Measurements from ENCODE around the gene SLC4A7. TPM values are rescaled to one million over a fixed set of nuclear protein-coding genes. Genes with fewer than 3 reads are reported as not detected.
A peak's percentile ranks its signal among the peaks of the same experiment; 100 is the strongest.
"Not testable (repeated sequence)": the region's sequence is repeated elsewhere in the genome, so short reads cannot be mapped to it uniquely, and the experiment has no call there.

SLC4A7 gene
- total RNA-seq, 1 experiment from 2014 or later: 90.8 TPM

DNA sequence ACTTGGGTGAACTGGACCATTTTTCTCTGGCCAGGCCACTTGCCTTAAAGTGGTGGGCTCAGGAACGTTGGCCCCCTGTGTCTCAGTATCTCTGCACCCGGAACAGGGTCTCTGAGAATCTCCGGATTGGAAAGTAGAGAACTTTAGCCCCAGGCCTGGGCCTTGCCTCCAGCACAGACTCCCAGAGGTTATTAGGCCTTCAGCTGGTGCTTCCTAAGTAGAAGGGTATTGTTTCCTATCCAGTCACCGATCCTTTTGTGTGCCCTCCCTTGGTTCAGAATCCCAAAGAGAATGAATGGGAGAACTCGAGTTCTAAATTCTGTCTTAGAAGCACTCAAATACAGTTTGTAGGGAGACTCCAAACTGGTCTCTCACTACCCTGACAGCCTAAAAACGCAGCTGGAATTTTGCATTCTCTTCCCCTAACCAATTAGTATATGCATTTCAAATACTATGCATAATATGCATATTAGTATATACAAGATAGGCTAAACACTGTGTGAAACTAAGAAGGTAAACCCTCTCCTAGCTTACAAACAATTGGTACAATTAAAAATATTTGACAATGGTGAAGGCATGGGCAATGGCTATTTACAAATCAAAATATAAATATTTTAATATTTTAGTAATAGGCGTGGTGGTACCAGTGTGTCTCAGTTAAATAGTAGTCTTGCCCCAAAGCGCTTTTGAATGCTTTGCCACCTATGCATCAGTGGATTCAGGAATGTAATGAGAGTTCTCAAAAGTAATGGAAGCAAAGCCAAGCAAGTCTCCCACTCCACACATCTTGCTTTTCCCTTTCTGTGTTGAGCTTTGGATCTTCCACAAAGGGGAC is 48.5 kb upstream of the SLC4A7 start (continued):
- TF ChIP-seq STAT6 (CRISPR knock-in tag; conservative IDR thresholded peaks at IDR 0.05; ENCODE audit: low read depth) (no peak), PRRX2 (CRISPR knock-in tag; IDR thresholded peaks at IDR 0.05) (no peak)
- TF ChIP-seq, protein P1, sequence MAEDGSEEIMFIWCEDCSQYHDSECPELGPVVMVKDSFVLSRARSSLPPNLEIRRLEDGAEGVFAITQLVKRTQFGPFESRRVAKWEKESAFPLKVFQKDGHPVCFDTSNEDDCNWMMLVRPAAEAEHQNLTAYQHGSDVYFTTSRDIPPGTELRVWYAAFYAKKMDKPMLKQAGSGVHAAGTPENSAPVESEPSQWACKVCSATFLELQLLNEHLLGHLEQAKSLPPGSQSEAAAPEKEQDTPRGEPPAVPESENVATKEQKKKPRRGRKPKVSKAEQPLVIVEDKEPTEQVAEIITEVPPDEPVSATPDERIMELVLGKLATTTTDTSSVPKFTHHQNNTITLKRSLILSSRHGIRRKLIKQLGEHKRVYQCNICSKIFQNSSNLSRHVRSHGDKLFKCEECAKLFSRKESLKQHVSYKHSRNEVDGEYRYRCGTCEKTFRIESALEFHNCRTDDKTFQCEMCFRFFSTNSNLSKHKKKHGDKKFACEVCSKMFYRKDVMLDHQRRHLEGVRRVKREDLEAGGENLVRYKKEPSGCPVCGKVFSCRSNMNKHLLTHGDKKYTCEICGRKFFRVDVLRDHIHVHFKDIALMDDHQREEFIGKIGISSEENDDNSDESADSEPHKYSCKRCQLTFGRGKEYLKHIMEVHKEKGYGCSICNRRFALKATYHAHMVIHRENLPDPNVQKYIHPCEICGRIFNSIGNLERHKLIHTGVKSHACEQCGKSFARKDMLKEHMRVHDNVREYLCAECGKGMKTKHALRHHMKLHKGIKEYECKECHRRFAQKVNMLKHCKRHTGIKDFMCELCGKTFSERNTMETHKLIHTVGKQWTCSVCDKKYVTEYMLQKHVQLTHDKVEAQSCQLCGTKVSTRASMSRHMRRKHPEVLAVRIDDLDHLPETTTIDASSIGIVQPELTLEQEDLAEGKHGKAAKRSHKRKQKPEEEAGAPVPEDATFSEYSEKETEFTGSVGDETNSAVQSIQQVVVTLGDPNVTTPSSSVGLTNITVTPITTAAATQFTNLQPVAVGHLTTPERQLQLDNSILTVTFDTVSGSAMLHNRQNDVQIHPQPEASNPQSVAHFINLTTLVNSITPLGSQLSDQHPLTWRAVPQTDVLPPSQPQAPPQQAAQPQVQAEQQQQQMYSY (CRISPR knock-in tag; IDR thresholded peaks at IDR 0.05): no peak
- TF ChIP-seq, protein P2, sequence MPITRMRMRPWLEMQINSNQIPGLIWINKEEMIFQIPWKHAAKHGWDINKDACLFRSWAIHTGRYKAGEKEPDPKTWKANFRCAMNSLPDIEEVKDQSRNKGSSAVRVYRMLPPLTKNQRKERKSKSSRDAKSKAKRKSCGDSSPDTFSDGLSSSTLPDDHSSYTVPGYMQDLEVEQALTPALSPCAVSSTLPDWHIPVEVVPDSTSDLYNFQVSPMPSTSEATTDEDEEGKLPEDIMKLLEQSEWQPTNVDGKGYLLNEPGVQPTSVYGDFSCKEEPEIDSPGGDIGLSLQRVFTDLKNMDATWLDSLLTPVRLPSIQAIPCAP (CRISPR knock-in tag; IDR thresholded peaks at IDR 0.05): no peak

DNA sequence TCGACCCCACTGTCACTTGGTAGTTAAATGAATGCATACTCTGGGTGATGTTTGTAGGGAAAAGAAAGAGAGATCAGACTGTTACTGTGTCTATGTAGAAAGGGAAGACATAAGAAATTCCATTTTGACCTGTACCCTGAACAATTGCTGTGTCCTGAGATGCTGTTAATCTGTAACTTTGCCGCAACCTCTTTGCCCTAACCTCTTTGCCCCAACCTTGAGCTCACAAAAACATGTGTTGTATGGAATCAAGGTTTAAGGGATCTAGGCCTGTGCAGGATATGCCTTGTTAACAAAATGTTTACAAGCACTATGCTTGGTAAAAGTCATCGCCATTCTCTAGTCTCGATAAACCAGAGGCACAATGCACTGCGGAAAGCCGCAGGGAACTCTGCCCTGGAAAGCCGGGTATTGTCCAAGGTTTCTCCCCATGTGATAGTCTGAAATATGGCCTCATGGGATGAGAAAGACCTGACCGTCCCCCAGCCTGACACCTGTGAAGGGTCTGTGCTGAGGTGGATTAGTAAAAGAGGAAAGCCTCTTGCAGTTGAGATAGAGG is 47.1 kb upstream of the SLC4A7 start:
- ATAC-seq; CTCF ChIA-PET; H3K4me3 Mint-ChIP-seq; POLR2A ChIA-PET; H3K9me3 Mint-ChIP-seq; DNase-seq (ENCODE audit: low spot score); H3K27me3 Mint-ChIP-seq (ENCODE audit: low read depth); H3K36me3 Mint-ChIP-seq: not testable (repeated sequence)
- H3K4me1 Mint-ChIP-seq: peaks cover 60% of the 10 kb centered on the region
- peak overlapping the region; percentile 99 for H3K27ac Mint-ChIP-seq

- peaks cover 3% of the 10 kb centered on the region for H3K27me3 Mint-ChIP-seq (ENCODE audit: low read depth)
- H3K9me3 Mint-ChIP-seq: no peaks in the 10 kb centered on the region
- POLR2A ChIA-PET: interaction anchor here (0.6 kb wide), 1 partner anchor 48 kb away, joined by 3 read pairs; no protein-coding TSS in a partner anchor
- H3K27ac Mint-ChIP-seq: no peak overlapping the region
- no peak for DNase-seq (ENCODE audit: low spot score)
- ATAC-seq: no peak
- peaks cover 51% of the 10 kb centered on the region for H3K4me1 Mint-ChIP-seq
- CTCF ChIA-PET: interaction anchor here (0.9 kb wide), 1 partner anchor 152 kb away, joined by 4 read pairs; no protein-coding TSS in a partner anchor
- H3K4me3 Mint-ChIP-seq: no peak overlapping the region
- H3K36me3 Mint-ChIP-seq: no peaks in the 10 kb centered on the region
- TF ChIP-seq OVOL2 (CRISPR knock-in tag; IDR thresholded peaks at IDR 0.05; ENCODE audit: borderline replicate concordance): no peak
- TF ChIP-seq ATF6 (CRISPR knock-in tag; IDR thresholded peaks at IDR 0.05): no peak
- no peak for TF ChIP-seq GTF2I (CRISPR knock-in tag; conservative IDR thresholded peaks at IDR 0.05)
- TF ChIP-seq TEAD1 (CRISPR knock-in tag; IDR thresholded peaks at IDR 0.05): no peak
- no peak for TF ChIP-seq MAX (CRISPR knock-in tag; IDR thresholded peaks at IDR 0.05)
- no peak for TF ChIP-seq ZNF396 (CRISPR knock-in tag; IDR thresholded peaks at IDR 0.05; ENCODE audit: borderline replicate concordance)
- TF ChIP-seq GABPB1 (CRISPR knock-in tag; IDR thresholded peaks at IDR 0.05): no peak
- TF ChIP-seq, protein P3, sequence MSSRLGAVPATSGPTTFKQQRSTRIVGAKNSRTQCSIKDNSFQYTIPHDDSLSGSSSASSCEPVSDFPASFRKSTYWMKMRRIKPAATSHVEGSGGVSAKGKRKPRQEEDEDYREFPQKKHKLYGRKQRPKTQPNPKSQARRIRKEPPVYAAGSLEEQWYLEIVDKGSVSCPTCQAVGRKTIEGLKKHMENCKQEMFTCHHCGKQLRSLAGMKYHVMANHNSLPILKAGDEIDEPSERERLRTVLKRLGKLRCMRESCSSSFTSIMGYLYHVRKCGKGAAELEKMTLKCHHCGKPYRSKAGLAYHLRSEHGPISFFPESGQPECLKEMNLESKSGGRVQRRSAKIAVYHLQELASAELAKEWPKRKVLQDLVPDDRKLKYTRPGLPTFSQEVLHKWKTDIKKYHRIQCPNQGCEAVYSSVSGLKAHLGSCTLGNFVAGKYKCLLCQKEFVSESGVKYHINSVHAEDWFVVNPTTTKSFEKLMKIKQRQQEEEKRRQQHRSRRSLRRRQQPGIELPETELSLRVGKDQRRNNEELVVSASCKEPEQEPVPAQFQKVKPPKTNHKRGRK (CRISPR knock-in tag; IDR thresholded peaks at IDR 0.05; ENCODE audit: borderline replicate concordance): no peak
- TF ChIP-seq, protein P4, sequence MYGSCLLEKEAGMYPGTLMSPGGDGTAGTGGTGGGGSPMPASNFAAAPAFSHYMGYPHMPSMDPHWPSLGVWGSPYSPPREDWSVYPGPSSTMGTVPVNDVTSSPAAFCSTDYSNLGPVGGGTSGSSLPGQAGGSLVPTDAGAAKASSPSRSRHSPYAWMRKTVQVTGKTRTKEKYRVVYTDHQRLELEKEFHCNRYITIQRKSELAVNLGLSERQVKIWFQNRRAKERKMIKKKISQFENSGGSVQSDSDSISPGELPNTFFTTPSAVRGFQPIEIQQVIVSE (CRISPR knock-in tag; IDR thresholded peaks at IDR 0.05; ENCODE audit: borderline replicate concordance): no peak
- TF ChIP-seq, protein P5, sequence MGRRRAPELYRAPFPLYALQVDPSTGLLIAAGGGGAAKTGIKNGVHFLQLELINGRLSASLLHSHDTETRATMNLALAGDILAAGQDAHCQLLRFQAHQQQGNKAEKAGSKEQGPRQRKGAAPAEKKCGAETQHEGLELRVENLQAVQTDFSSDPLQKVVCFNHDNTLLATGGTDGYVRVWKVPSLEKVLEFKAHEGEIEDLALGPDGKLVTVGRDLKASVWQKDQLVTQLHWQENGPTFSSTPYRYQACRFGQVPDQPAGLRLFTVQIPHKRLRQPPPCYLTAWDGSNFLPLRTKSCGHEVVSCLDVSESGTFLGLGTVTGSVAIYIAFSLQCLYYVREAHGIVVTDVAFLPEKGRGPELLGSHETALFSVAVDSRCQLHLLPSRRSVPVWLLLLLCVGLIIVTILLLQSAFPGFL (CRISPR knock-in tag; IDR thresholded peaks at IDR 0.05; ENCODE audit: borderline replicate concordance): no peak
- no peak for TF ChIP-seq RORB (CRISPR knock-in tag; IDR thresholded peaks at IDR 0.05)
- no peak for TF ChIP-seq NFATC4 (CRISPR knock-in tag; IDR thresholded peaks at IDR 0.05)
- no peak for TF ChIP-seq E2F5 (CRISPR knock-in tag; IDR thresholded peaks at IDR 0.05)
Measured at GRCh38 chr3:27528791-27529190, 44.6 kb upstream of the SLC4A7 start.

Data from WTC11 (cell line).